NCI-H1930 (cell line): ENCODE results near the gene LOXHD1.

Experiments used
- DNase-seq, 2 experiments: peaks; one replicate each; lab custom pipeline; 2025; lab: John Stamatoyannopoulos, UW

Gene LOXHD1

DNA sequence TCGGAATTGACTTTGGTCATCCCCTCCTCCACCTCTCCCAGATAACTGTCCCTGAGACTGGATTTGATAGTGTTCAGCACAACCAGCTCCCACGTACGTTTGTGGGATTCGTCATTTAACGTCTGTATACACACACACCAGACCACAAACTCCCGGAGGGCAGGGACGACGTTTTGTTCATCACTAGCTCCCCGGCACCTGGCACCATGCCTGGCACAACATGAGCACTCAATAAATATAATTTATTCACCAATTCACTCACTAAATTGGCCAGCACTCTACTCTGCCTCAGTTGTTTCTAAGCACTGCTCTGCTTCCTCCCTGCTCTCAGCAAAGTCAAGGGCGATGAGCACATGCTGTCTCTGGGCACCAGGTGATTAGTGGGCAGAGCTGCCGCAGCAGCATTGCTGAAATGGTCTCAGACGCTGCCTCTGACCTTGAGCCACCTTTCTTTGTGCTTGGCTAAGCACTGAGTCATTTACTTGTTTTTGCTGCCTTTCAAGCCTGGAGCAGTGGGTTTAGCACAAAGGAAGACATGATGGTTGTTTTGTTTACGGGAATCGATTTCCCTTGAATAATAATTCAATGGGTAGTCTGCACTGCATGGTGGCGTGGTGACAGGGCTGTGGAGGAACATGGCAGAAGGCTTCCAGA is 19.3 kb upstream of the LOXHD1 start:
- DNase-seq: no peak

DNA sequence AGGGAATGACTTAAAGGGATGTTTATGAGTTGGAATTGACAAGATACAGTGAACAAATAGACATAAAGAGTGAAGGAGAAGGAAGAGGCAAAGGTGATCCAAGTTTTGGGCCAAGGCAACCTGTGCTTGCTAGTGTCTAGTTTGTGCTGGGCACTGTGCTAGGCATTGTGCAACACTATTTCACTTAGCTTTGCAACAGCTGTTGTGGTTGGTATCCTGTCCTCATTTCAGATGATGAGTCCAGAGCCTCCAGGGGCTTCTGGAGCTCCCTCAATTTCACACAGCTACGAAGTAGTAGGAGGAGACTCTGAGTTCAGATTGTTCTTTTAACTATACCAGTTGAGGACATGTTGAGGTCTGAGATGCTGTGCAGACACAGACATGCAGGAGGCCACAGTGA is 18.1 kb upstream of the LOXHD1 start:
- no peak for DNase-seq

DNA sequence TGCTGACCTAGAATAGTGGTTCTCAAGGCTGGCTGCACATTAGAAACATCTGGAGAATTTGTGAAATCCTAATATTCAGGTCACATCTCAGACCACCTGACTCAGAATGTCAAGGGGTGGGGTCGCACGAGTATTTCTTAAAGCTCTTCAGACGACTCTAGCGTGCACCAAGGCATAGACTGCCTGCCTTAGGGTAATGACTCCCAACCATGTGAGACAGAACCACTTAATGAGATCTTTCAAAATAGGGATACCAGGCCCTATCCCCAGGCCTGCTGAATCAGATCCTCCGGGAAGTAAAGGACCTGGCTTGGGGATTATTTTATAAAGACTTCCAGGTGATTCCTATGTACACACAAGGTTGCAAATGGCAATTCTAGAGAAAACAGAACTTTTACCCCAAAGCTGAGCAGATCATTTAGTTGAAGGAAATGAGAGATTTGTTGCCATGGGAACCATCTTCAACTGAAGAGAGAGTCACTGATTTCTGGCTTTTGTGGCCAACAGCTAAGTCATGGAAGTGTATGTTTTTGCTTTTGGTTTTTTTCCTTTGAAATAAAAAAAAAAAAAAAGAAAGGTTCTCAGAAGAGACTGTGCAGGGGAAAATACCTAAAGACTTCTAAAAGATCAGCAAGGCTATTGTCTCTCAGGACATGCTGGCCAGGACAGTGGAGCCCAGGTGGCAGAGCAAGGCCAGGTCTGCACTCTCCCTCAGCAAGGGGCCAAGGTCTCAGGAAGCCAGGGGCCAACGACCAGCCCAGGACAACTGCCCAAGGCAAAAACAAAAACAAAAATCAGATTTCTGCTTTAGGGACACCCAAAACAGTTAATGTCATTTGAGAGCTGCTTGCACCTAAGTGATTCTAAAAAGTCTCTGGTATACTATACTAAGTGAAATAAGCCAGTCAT is 15.3 kb upstream of the LOXHD1 start:
- no peak for DNase-seq

DNA sequence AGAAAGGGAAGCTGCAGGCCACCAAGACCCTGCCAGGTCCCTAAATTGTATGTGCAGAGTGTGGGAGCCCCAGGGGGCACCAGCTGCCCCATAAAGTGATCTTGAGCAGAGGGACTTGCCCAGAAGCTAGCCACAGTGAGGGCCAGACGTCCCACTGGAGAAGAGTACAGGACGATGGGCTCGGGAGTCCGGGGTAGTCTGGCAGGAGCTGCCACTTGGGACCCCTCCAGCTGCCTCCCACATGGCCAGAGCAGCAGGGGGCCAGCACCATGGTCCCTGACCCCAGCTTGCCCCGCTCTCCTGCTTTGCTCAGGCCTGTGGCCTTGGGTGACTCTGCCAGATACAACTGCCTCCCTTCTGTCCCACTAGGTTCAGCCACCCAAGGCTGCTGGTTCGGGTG is 11.7 kb upstream of the LOXHD1 start:
- no peak for DNase-seq

DNA sequence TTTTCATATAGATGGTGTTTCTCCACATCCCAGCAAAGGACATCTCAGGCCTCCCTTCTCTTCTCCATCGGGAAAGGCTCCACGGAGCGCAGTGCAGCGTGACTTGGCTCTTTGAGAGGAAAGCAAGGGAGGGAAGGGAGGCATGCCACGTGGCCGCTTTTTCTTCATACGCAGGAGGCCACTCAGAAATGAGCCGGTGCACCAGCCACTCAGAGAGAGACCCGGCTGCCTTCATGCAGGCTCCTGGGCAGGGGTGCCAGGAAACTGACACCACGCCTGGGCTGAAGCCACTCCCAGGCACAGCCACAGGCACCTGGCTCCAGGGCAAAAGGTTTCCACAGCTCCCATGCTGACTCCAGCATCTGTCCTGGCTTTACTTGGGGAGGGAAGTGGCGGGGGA is 11.1 kb upstream of the LOXHD1 start:
- no peak for DNase-seq

DNA sequence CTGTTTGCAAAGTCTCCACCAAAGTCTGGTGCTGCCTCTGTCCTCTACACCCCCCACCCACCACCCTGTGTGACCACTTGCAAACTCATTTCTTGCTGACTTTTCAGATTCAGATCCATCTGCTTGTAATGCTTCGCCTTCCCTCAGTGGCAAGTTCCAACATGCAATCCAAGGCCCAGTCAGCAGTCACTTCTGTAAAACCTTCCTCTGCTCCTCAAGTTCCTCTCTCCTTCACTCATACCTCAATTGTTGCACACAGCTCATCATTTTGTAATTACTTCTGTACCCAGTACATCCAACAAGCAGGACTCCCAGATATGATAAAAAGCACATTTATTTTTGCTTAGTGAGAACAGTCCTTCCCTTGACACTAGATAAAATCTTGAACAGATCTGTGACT is 6.5 kb upstream of the LOXHD1 start:
- no peak for DNase-seq

DNA sequence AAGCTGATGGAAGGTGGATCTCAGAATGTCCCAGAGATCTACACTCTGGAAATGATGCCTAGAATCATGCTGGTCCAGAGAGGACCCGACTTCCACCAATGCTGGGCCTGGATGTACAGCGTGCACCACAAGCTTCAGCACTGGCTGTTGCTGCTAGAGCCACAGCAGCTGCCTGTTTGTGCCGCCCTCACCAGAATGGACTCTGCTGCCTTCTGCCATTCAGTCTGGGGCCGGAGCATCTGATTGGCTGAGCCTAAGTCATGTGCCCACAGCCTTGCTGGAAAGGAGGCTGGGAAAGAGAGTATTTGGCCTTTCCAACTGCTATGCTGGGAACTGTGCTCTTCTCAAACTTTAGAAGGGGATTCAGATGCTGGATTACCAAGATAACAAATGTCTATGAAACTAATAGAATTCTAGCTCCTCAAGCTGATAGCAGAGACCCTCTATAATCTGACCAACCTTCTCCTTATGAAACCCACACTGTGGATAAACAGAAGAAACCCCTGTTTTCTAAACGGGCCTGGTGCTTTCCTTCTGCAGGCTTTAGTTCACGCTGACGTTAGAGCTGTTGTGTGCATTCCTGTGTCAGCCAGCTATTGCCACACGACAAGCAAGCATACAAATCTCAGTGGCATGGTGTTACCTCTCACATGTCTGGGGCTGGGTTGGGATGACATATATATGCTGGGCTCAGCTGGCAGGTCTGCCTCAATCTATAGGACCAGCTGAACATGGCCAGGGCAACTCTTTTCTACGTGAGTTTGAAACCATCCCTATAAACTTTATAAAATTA is 4.1 kb upstream of the LOXHD1 start:
- no peak for DNase-seq

DNA sequence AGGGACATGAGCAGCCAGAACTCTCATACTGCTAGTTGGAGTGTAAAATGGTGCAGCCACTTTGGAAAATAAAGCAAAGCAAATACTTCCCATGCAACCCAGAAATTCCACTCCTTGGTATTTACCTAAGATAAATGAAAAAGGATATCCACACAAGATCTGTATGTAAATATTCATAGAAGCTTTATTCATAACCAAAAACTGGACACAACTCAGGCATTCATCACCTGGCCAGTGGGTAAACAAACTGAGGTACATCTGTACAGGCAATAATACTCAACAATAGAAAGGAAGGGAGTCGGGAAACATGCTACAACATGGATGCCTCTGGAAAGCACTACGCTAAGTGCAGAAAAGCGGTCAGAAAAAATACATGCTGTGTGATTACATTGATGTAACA is 2.5 kb upstream of the LOXHD1 start:
- no peak for DNase-seq

DNA sequence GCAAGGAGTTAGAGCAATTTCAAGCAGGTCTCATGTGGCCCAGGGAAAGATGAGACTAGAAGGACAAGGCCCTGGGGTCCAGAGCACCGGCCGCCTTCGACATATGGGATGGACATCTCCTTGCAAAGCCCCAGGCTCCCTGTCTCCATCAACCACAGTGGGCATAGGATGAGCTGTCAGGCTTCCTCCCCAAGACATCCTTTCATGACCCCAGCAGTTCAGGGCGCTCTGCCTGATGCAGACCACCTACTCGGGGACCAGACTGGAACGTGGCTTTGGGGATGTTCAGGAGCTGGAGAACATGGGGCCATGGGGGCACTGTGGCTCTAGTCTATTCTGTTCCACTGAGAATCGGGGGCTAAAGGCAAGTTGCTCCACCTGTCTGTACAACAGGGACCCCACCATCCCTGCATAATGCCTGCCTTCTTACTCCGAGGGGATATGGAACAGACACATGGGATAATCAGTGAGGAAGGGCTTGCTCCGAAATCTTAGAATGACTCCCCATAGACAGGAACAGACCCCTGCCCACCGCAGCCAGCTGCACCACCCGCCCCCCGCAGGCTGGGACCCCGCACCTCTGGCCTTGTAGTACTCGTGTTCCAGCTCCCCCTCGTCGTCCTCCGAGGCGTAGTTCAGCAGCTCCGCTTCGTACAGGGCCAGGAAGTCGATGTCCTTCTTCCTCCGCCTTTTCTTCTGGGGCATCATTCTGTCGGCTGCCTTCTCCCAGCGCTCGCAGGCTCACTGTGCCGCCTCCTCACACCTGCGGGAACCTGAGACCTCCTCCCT is 500 bp downstream of the LOXHD1 start:
- no peak for DNase-seq

DNA sequence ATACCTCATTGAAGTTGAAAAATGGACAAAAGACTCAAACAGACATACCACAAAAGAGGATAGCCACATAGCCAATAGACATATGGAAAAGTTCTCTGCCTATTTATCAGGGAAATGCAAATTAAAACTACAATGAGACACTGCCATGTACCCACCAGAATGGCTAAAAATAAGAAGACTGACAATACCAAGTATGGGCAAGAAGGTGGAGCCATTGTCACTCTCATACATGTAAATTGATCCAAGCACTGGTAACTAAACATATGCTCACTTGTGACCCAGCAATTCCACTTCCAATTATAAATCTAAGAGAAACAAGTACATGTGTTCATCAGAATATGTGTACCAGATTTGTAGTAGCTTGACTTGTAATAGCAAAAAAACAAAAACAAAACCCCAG is 4.6 kb downstream of the LOXHD1 start:
- no peak for DNase-seq

DNA sequence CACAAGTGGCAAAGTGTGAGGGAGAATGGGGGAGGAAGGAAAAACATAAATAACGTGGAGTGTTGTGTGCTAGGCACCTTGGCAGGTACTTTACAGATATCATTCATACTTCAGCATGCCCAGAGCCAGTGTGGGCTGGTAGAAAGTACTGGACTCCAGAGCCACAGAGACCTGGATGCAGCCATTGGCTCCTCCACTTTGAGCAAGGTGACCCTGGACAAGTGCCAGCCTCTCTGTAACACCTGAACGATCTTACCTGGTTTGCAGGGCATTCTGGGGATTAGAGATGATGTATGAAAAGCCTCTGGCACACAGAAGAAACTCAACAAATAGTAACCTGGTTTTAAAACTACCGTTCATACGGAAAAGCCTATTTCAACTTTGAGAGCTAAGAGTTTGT is 6.3 kb downstream of the LOXHD1 start:
- DNase-seq: no peak

DNA sequence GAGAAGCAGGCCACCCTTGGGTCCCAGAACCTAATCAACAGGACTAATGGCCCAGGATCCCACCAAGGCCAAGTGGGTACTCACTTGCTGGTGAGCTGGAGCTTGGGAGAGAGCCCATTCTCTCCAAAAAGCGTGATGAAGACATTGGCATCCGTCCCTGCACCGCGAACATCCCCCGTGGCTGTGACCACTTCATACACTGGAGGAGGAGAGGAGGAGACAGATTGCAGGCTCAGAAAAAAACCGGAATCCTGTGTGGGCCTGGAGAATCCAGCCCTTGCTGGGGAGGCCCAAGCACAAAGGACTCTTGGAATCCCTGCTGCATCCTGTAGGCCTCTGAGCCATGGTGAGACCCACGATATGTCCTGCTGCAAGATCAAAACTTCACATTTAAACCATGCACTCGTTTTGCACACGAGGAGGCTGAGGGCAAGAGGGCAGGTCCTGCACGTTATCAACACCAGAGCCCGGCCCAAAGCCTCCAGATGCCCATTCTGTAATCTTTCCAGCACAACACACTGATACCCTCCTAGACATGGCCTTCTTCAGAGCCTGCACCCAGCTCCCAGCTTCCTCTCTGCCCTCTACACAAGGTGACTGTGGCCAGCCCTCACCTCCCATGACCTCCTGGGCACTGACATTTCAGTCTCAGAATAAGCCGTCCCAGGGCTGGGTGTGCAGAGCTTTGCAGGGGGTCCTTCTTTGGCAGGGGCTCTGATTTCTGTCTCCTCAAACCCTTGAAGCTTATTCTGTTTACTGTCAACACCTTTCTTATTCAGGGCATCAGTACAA is 7.8 kb downstream of the LOXHD1 start:
- no peak for DNase-seq

DNA sequence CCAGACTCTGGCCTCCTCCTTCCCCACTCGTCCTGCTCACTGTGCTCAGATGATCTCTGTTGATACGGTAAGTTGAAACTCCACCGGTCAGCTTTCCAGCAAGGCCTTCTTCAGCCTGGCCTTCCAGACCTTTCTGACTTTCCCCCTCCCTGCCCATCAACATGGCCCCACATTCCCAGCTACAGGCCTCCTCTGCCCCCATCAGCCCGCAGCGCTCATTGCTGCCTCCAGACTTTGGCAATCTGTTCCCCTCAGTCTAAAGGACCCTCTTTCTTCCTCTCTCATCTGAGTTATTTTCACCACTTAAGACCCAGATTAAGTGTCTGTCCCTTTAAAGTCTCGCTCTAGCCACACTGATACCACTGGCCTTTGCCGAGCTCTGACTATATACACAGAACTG is 10.6 kb downstream of the LOXHD1 start:
- DNase-seq: no peak

DNA sequence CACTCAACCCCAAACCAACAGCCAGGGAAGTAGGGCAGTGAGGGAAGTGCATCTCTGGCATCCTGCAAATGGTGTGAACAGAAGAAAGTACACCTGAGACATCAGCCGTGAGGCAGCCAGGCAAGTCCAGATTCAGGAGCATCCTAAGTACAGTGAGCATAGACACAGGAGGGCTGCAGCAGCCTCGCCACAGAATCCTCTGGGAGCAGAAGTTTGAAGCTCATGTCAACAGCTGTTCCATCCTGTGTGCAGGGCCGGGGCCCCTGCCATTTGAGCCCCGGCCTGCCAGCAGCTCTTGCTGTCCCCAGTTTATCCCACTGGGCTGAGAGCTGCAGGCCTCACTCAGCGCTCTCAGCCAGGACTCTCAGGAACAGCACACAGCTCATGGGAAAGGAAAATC is 14.5 kb downstream of the LOXHD1 start:
- no peak for DNase-seq

DNA sequence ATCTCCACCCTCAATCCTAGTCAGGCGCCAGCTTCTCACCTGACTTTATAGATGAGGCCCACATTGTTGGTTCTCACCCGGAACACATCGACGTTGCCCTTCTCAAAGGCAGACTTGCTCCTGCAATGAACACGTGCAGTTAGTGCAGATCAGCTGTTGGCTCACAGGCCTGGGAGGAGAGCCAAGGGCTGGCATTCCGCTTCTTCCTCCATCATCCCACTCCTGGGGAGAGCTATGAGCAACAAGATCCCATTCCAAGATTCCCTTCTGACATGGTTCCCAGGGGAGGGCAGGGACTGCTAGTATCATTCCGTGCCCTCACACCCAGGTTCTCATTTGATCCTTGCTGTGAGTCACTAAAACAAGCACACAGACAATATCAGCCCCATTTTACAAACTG is 15.1 kb downstream of the LOXHD1 start:
- DNase-seq: no peak

DNA sequence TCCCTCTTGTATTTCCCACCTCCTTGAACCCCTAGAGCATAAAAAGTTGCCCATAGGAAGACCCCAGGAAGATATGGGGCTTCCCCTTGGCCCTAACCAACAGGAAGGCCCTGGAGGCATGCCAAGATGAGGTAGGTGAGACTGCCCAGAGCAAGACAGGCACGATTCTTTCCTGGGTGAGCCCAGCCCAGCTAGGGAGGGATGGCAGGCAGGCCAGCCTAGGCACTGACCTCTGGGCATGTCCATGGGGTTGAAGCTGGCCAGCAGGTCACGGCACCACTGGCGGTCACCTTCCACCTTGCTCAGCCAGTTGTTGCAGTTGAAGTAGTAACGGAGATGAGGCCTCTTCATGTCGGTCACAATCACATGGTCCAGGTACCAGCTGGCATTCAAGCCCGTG is 17.6 kb downstream of the LOXHD1 start:
- no peak for DNase-seq

DNA sequence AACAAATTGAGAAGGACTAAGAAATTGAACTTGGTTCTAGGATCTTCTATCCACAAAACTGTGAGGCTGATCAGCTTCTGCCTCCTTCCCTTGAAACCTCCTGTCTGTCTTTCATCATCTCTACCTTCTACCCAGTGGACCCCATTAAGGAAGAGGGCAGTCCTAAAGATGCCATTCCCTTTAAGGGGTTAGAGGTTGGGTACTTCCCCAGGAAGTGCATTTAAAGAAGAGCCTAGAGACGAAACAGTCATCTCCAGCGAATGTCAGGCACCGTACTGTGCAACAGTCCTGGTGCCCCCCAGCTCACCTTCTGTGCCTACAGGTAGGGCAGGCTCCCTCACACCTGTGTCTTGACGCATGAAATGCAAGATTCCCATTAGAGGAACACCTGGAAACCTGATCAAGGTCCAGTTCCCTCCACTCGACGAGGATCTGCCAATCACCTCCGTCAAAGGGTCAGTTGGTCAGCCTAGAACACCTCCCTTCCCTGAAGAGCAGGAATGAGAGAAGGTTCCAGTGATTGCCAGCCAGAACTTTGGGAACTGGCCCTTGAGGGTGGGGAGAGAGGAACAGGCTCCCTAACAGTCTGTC is 20.9 kb downstream of the LOXHD1 start:
- no peak for DNase-seq

DNA sequence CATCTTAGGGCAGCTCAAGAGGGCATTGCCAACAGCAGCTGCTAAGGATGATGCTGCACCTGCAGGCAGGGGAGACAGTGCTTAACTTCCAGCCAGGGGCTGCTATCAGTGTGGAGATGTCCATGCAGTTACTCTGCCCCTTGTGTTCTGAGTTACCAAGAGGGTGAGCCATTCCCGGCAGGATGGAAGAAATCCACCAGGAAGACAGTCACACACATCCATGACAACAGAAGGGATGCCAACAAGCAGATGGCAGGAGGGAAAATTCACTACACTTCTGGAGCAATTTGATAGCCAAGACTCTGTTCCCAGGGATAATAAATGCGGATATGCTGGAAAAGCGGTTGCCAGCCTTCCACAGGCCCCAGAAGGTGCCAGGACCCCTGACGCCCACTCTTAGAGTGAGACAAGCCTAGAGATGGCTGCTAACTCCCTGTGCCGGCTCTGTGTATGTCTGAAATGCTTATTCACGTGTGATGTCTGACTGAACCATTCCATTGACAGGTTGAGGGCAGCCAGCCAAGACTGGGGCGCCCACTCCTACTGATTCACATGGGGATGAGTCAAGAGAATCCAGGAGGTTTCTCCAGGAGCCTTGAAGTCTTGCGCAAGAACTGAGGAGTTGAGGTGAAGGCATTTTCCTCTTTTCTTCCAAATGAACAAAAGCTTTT is 24.5 kb downstream of the LOXHD1 start:
- no peak for DNase-seq

DNA sequence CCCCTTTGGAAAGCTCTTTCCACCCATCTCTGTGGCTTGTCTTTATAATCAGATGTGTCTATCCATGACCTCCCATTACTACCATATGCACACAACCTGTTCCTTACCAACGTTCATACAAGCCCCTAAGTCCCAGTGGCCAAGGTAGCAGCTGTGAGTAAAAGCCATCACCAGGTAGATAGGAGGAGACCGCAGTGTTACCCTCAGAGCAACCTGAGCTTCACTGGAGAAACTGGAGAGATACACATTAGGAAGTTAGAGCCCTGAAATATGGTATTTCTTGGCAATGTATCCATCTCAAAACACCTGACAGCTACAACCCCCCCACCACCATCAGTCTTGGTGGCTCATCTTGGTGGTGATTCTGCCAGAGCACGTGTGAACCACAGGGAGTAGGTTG is 26.0 kb downstream of the LOXHD1 start:
- DNase-seq: no peak

DNA sequence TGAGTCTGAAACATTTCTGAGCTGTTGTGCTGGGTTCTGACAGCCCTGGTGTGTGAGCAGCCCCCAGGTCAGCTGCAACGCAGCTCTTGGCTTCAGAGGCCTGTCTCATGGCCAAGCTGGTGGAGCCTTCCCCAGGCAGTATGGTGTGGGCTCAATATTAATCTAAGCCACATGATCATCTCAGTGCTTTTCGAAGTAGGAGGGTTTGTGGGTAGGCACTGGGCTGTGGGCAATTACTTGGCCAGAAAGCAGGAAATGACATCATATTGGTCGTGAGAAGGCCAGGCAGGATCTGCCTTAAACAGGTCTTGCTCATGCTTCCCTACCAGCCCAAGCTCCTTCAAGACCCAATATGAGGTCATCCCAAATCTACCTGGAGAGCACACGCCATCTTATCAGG is 26.9 kb downstream of the LOXHD1 start:
- no peak for DNase-seq
